Thymus (tissue), 14 donors: Measurements from ENCODE around the gene NUPR1. TPM values are rescaled to one million over a fixed set of nuclear protein-coding genes. Genes with fewer than 3 reads are reported as not detected.

Experiments
- DNase-seq, 9 donors: peaks; one replicate each; pipeline ENCODE4 v3.0.0-alpha.2; 2013; ENCODE audit warnings: low spot score in 9 of 9, low read depth in 6 of 9, missing footprints in 1 of 9
- H3K27ac ChIP-seq, 2 donors: one replicate each; pipeline ENCODE4 v1.5.1; 2013; ENCODE audit warnings: control low read depth in 1 of 2, low read depth in 1 of 2, low read length in 1 of 2, mild to moderate bottlenecking in 1 of 2, moderate library complexity in 1 of 2
- H3K27me3 ChIP-seq, 2 donors: one replicate each; pipeline ENCODE4 v1.5.1; 2013; ENCODE audit warnings: low read length in 1 of 2; ENCODE audit not compliant: control insufficient read depth in 2 of 2, insufficient read depth in 1 of 2
- H3K36me3 ChIP-seq, 2 donors: one replicate each; pipeline ENCODE4 v1.5.1; 2013; ENCODE audit warnings: low read length in 1 of 2, mild to moderate bottlenecking in 1 of 2, moderate library complexity in 1 of 2; ENCODE audit not compliant: control insufficient read depth in 2 of 2, insufficient read depth in 2 of 2
- H3K4me1 ChIP-seq, 2 donors: one replicate each; pipeline ENCODE4 v1.5.1; 2013; ENCODE audit warnings: low read length in 2 of 2; ENCODE audit not compliant: control insufficient read depth in 2 of 2, insufficient read depth in 2 of 2
- H3K4me3 ChIP-seq, 2 donors: one replicate each; pipeline ENCODE4 v1.5.1; 2013; ENCODE audit warnings: low read length in 2 of 2, control low read depth in 1 of 2, mild to moderate bottlenecking in 1 of 2
- H3K9me3 ChIP-seq, 2 donors: one replicate each; pipeline ENCODE4 v1.5.1; 2013; ENCODE audit warnings: low read length in 1 of 2, mild to moderate bottlenecking in 1 of 2; ENCODE audit not compliant: control insufficient read depth in 2 of 2, insufficient read depth in 1 of 2
- WGBS: extraction: QIAGEN DNeasy Blood & Tissue Kit; methylation state at CpG from one replicate; pipeline ENCODE4 v1.1.7; 2013; 5-methylcytosine and 5-hydroxymethylcytosine counted together
- long read RNA-seq, 10 donors: transcript quantifications; one replicate each; lab custom pipeline, GENCODE V29; 2026
- polyA plus RNA-seq: library from polyadenylated mRNA; stranded (reverse); fragments of 200-250 nt; gene quantifications from one replicate; pipeline ENCODE4 v1.2.3, GENCODE V29; 2013
- total RNA-seq: library from RNA; stranded (reverse); fragments of 120-200 nt; gene quantifications from one replicate; pipeline ENCODE4 v1.2.4, GENCODE V29; 2013
- donor health status: healthy.

Gene NUPR1, protein sequence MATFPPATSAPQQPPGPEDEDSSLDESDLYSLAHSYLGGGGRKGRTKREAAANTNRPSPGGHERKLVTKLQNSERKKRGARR
- total RNA-seq: 29.6 TPM
- polyA plus RNA-seq: 294 TPM
- long read RNA-seq, donor 1, full-length matches to known transcripts: 4 of 4 reads
- long read RNA-seq, donor 1, partial matches to known transcripts: 0 of 4 reads
- long read RNA-seq, donor 1, other reads (novel, unspliced or antisense): 0 of 4 reads
- long read RNA-seq, donor 2: 0 reads
- long read RNA-seq, donor 3, full-length matches to known transcripts: 62 of 67 reads
- long read RNA-seq, donor 3, partial matches to known transcripts: 5 of 67 reads
- long read RNA-seq, donor 3, other reads (novel, unspliced or antisense): 0 of 67 reads
- long read RNA-seq, donor 4, full-length matches to known transcripts: 16 of 26 reads
- long read RNA-seq, donor 4, partial matches to known transcripts: 10 of 26 reads
- long read RNA-seq, donor 4, other reads (novel, unspliced or antisense): 0 of 26 reads
- long read RNA-seq, donor 5, full-length matches to known transcripts: 62 of 67 reads
- long read RNA-seq, donor 5, partial matches to known transcripts: 5 of 67 reads
- long read RNA-seq, donor 5, other reads (novel, unspliced or antisense): 0 of 67 reads
- long read RNA-seq, donor 6, full-length matches to known transcripts: 35 of 35 reads
- long read RNA-seq, donor 6, partial matches to known transcripts: 0 of 35 reads
- long read RNA-seq, donor 6, other reads (novel, unspliced or antisense): 0 of 35 reads
- long read RNA-seq, donor 7, full-length matches to known transcripts: 20 of 20 reads
- long read RNA-seq, donor 7, partial matches to known transcripts: 0 of 20 reads
- long read RNA-seq, donor 7, other reads (novel, unspliced or antisense): 0 of 20 reads
- long read RNA-seq, donor 8, full-length matches to known transcripts: 8 of 8 reads
- long read RNA-seq, donor 8, partial matches to known transcripts: 0 of 8 reads
- long read RNA-seq, donor 8, other reads (novel, unspliced or antisense): 0 of 8 reads
- long read RNA-seq, donor 9, full-length matches to known transcripts: 14 of 14 reads
- long read RNA-seq, donor 9, partial matches to known transcripts: 0 of 14 reads
- long read RNA-seq, donor 9, other reads (novel, unspliced or antisense): 0 of 14 reads
- long read RNA-seq, donor 10, full-length matches to known transcripts: 29 of 29 reads
- long read RNA-seq, donor 10, partial matches to known transcripts: 0 of 29 reads
- long read RNA-seq, donor 10, other reads (novel, unspliced or antisense): 0 of 29 reads

DNA sequence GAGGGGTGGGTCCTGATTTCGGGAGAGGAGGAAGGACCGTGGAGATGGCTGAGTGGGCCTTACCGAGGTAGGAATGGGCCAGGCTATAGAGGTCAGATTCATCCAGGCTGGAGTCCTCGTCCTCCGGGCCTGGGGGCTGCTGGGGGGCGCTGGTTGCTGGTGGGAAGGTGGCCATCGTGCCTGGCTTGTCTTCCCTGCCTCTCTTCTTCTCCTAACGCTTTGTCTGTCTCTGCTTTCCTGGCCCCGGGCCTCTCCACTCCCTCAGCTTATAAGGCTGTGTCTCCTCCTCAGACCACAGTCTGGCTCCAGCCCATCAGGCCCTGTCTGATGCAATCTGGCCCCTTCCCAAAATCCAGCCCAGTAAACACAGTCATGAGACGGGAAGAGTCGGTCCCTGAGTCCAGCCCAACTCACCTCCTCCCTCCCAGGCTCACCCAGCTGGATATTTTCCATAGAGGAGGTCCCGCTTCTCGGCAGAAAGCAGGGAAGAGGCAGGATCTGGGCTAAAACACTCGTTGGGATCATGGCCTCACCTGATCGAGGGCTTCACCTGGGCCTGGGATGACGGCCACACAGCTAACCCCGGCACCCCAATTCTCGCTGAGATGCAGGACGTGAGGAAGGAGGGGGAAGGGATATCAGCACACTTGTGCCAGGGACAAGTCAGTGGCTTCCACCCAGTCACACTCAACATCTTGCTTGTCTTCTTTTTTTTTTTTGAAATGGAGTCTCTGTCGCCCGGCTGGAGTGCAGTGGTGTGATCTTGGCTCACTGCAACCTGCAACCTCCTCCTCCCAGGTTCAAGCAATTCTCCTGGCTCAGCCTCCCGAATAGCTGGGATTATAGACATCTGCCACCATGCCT, at the start of gene NUPR1:
TSS of gene NUPR1 (minus strand) at position 242 of the 864 bp plus-strand sequence. CDS start at position 175, 67 bp downstream.
- Histone ChIP-seq H3K4me1 (peaks cover 0 to 11% of the 10 kb centered on the region in 2 donors), H3K4me3 (peak within 1 kb of the TSS; percentile 3 to 16), H3K27me3 (no peaks in the 10 kb centered on the region), H3K27ac (peak within 1 kb of the TSS; percentile 48 to 82), H3K36me3 (no peaks in the 10 kb centered on the region), H3K9me3 (no peaks in the 10 kb centered on the region)
- WGBS: 89% methylated on average over 22 of the region's 22 CpGs
- DNase-seq: peak in 2 of 9 donors; percentile 24 to 41

DNA sequence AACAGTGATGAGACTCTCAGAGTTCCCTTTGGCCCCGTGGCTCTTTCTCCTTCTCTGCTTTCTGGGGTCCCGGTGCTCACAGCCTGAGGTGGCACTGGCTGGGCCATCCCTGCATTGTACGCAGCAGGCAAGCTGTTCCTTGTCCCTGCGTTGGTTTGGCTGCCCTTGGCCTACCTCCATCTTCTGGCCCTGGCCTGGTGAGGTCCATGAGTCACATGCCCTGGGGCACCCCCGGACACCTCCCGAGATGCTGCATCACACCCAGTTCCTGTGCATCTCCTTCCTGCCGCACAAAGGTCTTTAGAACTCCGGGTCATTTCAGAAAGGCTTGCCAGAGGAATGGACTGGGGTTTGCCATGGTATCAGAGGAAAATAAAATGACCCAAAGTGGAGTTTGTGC, 48.6 kb upstream of the NUPR1 start:
- no peak for DNase-seq
- peaks cover 65 to 77% of the 10 kb centered on the region in 2 donors for H3K36me3 ChIP-seq
- no peaks in the 10 kb centered on the region for H3K9me3 ChIP-seq
- no peak overlapping the region for H3K27ac ChIP-seq
- no peaks in the 10 kb centered on the region for H3K27me3 ChIP-seq
- WGBS: 97% methylated on average over 8 of the region's 8 CpGs
- H3K4me3 ChIP-seq: no peak overlapping the region
- no peaks in the 10 kb centered on the region for H3K4me1 ChIP-seq

DNA sequence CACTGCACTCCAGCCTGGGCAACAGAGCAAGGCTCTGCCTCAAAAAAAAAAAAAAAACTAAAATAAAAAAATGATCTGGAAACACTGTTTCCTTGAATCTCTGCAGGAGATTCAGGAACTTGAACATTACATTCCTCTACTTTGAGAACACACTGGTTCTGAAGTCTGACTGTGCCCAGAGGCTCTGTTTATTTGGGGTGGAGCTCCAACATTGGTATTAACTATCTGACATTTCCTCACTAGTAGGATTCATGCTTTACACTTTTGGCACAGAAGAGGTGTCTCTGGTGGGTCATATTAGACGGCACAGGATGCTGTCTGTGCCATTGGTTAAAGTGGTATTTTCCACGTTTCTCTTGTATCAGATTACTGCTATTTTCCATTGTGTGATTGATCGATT, 47.7 kb upstream of the NUPR1 start:
- no peak for DNase-seq
- no peak overlapping the region for H3K4me3 ChIP-seq
- WGBS: 98% methylated on average over 3 of the region's 3 CpGs
- no peaks in the 10 kb centered on the region for H3K4me1 ChIP-seq
- H3K27ac ChIP-seq: no peak overlapping the region
- H3K27me3 ChIP-seq: no peaks in the 10 kb centered on the region
- H3K36me3 ChIP-seq: peaks cover 72 to 78% of the 10 kb centered on the region in 2 donors
- H3K9me3 ChIP-seq: no peaks in the 10 kb centered on the region

DNA sequence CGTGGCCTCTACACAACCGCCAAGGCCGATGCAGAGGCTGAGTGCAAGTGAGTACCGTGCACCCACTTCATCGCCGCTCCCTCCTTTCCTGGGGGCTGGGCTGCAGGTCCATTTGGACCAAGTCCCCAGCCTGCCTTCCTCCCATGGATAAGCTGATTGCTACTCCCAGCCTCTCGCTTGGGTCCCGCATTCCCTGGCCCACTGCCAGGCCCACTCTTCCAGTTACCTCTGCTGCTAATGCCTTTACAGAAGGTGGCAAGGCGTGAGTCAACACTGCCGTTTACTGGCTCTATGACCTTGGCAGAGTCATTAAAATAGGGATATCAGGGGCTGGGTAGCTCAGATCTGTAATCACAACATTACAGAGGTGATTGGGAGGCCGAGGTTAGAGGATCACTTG, 46.9 kb upstream of the NUPR1 start:
- Histone ChIP-seq H3K36me3 (peaks cover 70 to 75% of the 10 kb centered on the region in 2 donors), H3K27ac (no peak overlapping the region), H3K9me3 (no peaks in the 10 kb centered on the region), H3K27me3 (no peaks in the 10 kb centered on the region), H3K4me3 (no peak overlapping the region), H3K4me1 (no peaks in the 10 kb centered on the region)
- DNase-seq: no peak
- WGBS: 99% methylated on average over 11 of the region's 11 CpGs

DNA sequence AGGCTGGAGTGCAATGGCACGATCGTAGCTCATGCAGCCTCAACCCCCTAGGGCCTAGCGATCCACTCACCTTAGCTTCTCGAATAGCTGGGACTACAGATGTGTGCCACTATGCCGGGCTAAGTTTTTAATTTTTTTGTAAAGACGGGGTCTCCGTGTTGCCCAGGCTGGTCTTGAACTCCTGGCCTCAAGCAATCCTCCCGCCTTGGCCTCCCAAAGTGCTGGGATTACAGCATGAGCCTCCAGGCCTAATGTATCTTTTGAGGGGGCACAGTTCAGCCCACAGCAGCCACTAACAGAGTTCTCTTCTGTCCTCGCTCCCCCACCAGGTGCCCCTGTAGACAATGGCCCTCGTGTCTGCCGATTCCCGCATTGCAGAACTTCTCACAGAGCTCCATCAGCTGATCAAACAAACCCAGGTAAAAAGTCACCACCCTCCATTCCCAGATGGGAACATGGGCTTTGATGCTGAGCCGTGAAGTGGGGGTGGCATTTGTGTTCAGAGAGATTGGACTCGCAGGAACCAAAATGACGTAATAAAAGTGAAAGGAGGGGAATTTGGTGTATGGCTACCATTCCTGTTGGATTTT, 42.0 kb upstream of the NUPR1 start:
- H3K9me3 ChIP-seq: no peaks in the 10 kb centered on the region
- no peaks in the 10 kb centered on the region for H3K27me3 ChIP-seq
- 97% methylated on average over 15 of the region's 15 CpGs for WGBS
- peaks cover 34 to 37% of the 10 kb centered on the region in 2 donors for H3K36me3 ChIP-seq
- H3K27ac ChIP-seq: no peak overlapping the region
- no peak overlapping the region for H3K4me3 ChIP-seq
- no peak for DNase-seq
- H3K4me1 ChIP-seq: no peaks in the 10 kb centered on the region

DNA sequence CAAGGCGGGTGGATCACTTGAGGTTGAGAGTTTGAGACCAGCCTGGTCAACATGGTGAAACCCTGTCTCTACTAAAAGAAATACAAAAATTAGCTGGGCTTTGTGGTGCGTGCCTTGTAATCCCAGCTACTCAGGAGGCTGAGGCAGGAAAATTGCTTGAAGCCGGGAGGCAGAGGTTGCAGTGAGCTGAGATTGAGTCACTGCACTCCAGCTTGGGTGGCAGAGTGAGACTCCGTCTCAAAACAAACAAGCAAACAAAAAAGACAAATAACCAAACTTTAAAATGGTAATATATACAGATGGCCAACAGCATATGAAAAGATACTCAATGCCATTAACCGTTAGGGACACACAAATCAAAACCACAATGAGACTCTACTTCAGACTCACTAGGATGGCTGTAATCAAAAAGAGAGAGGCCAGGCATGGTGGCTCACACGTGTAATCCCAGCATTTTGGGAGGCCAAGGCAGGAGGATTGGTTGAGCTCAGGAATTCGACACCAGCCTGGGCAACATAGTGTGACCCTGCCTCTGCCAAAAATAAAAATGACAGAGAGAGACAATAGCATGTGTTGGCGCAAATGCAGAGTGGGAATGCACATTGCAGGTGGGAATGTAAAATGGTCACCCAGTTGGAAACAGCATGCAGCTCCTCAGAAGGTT, 36.8 kb upstream of the NUPR1 start:
- Histone ChIP-seq H3K27ac (no peak overlapping the region), H3K27me3 (no peaks in the 10 kb centered on the region), H3K4me3 (no peak overlapping the region), H3K36me3 (peaks cover 4% of the 10 kb centered on the region in 2 donors), H3K9me3 (no peaks in the 10 kb centered on the region), H3K4me1 (peaks cover 0 to 15% of the 10 kb centered on the region in 2 donors)
- DNase-seq: no peak
- WGBS: 98% methylated on average over 8 of the region's 8 CpGs

DNA sequence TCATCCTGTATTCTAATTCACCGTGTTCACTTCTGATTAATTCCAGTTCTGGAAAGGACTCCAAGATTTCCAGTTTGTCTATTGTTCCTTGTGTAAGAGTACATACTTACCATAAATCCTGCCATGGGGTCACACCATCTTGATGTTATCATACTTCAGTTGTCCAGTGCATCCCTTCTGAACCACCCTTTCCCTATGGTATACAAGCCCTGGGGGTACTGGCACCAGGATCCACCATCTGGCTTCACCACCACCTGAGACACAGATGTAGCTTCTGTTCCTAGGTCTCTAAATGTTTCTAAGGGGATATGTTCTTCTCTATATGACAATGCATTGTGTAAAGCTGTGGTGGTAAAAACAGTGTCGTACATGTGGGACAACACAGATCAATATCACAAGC, 36.2 kb upstream of the NUPR1 start:
- Histone ChIP-seq H3K36me3 (peaks cover 4% of the 10 kb centered on the region in 2 donors), H3K4me1 (peaks cover 0 to 15% of the 10 kb centered on the region in 2 donors), H3K4me3 (no peak overlapping the region), H3K27me3 (no peaks in the 10 kb centered on the region), H3K9me3 (no peaks in the 10 kb centered on the region), H3K27ac (no peak overlapping the region)
- WGBS: 99% methylated on average over 2 of the region's 2 CpGs
- DNase-seq: no peak
